Kasumi-1 (cell line): ENCODE results near the gene LTN1.
"Not testable (repeated sequence)": the region's sequence is repeated elsewhere in the genome, so short reads cannot be mapped to it uniquely, and the experiment has no call there.

ENCODE experiments used
- DNase-seq, 2 experiments: peaks; one replicate each; lab custom pipeline; 2025; lab: John Stamatoyannopoulos, UW

Gene LTN1

DNA sequence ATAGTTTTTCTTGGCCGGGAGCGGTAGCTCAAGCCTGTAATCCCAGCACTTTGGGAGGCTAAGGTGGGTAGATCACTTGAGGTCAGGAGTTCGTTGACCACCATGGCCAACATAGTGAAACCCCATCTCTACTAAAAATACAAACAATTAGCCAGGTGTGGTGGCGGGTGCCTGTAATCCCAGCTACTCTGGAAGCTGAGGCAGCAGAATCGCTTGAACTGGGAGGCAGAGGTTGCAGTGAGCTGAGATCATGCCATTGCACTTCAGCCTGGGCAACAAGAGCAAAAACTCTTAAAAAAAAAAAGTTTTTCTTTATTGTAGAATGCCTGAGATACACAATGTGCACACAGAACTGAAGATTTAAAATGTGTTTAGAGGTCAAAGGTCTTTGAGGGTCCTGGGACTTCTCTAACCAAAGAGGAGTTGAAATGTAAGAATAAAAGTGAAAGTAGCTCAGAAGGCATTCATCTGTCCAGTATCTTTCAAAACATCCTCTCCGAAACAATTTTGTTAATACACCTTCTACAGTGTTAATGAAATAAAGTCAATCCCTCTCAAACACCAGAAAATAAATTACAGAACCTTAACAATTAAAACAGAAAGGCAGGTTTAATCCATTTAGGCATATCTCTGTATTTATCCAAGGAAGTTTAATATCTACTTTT, 60.8 kb downstream of the LTN1 start:
- DNase-seq: not testable (repeated sequence)

DNA sequence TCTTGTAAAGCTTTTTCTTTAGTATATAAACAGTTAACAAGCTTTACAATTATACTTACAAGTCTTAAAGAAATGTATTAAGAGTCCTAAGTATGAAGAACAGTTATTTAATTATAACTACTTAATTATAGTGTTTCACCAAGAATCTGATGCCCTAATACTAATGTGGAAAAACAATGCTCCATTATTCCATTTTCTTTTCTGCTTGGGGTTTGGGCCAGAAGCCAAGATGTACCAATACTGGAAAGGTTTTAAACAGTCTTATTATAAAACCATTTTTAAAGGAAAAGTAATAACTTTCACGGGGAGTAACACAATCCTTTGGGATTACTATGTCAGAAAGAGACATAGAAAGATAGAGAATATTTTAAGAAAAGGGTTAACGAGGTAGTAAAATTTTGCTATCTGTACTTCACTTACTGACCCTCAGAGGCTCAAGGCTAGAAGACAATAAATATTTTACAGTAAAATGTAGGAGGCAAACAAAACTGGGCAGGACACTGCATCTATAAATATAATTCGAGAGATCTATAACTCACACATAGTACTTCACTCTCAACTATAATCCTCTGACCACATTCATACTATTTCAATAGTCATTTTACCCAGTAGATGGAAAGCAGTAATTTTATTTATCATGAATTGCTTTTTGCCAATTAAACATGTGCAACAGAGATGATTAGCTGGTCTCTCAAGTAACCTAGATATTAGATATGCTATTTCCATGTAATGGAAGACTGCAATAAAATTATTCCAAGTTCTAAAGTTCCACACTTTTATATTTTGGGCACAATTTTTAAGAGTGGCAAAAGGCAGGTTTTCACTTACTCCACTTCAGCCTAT, 63.9 kb downstream of the LTN1 start:
- no peak for DNase-seq

DNA sequence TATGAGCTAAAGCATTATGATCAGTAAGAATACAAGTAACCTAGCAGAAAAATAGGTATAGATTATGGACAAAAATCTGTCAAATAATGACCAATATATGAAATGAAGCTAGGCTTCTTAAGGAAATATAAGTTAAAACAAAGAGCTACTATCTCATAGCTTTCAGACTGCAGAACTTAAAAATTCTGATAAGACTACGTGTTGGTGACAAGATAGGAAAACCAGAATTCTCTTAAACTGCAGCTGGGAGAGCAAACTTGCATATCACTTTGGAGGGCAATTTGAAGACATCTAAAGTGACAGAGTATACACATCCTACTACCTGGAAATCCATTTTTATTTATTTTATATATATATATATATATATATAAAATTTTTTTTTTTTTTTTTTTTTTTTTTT, 65.5 kb downstream of the LTN1 start:
- DNase-seq: no peak

DNA sequence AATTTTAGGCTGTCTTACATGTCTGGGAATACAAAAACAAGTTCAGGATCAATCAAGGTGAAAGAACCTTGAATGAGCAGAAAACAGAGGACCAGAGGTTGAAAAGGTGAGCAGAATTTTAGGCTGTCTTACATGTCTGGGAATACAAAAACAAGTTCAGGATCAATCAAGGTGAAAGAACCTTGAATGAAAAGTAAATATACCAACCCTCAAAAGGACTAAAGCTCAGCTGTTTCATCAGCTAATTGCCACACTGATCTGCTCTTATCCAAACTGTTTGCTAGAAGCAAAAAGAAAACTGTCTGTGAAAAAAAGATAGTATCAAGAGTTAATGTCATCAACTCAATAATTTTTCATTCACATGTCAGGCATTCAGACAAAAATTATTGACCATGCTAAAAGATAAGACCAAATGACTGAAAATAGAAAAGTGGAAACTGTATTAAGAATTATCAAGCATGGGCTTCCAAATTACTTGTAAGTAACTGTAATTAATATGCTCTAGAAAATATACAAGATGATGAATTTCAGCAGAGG, 69.2 kb downstream of the LTN1 start:
- no peak for DNase-seq

DNA sequence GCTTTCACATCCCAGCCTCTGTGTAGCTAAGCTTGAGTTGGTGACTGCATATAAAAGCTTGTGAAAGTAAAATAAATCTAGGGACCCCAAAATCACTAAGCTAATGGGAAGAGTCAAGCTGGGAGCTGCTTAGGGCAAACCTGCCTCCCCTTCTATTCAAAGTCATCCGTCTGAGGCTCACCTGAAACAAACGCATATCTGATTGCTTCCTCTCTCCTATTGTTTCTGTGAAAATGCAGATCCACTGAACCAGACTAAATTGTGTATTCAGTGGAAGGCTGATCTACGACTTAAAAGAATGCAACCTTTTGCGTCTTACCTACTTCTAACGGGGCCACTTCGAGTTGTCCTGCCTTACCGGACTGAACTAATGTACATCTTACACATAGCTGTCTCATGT, 70.3 kb downstream of the LTN1 start:
- DNase-seq: no peak

DNA sequence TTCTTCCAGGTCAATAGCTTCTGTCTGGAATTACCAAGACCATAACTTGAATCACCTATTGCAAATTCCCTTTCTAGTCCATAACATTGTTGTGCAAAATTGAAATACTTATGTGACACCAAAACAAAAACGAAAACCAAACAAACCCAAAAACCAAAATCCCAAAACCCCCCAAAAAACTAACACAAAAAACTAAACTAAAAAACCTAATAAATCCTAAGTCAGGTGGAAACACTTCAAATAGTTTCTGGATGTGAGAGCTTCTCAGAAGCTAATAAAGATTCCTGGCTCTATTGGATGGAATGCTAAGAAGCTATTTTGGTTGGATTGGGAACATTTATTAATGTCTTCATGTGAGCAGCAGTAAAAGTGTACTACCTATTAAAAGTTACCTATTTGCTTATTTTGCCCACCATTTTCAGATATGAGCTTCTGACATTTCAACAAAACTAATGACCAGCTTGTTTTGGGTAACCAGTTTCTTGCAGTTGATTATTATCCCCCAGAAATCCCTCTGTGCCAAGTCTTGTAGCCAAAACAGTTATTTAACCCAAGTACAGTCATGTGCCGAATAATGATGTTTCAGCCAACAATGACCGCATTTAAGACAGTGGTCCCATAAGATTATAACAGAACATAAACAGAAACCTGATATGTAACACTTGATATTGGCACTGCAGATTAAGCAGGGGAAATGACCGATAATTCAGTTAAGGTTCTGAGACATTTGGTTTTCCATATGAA, 76.4 kb downstream of the LTN1 start:
- no peak for DNase-seq

DNA sequence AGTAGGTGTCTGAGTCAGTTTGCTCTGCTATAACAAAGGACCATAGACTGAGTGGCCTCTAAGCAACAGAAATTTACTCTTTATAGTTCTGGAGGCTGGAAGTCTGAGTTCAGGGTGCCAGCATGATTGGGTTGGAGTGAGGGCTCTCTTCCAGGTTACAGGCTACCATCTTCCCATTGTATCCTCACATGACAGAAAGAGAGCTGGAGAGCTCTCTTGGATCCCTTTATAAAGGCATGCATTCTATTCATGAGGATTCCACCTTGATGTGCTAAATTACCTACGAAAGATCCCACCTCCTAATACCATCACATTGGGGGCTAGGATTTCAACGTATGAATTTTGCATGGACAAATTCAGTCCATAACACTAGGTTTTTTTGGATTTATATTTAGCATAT, 79.6 kb downstream of the LTN1 start:
- DNase-seq: no peak

DNA sequence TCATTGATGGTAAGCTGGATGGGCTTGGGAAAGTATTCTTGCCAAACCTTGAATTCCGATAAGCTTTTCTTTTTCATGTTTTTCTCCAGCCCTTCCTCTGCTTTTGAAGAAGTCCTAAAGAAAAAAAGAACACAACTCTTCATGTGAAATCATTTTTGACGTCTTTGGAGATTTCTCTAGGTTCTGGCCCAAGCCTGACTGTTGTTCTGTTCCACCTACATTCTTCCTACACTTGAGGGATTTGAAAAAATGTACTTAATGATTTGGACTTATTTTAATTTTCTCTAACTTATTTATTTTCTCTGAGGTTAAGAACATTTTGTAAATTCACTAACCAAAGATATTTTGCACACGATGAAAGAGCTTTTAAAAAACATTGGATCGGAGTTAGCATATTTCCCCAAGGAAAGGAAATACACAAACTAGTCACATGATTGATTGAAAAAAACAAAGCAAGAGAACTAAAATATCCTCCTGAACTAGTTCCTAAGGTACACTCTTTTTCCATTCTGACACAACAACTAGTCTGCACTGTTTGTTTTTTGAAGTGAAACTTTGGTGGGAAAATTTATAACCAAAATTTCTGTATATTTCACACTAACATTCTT, 82.3 kb downstream of the LTN1 start:
- DNase-seq: no peak

DNA sequence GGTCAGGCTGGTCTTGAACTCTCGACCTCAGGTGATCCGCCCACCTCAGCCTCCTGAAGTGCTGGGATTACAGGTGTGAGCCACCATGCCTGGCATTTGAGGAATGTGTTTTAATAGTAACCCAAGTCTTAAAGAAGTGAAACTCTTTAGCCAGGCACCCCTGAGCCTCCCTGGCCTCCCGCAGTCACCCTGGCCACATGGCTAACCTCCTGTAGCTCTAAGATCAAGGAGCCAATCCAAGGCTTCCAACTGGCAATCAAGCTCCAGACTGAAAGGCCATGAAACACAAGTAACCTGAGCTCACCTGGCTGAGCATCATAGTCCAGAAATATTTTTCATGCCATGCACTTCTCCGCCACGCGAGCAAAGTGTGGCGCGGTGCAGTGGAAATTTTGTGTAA, 84.3 kb downstream of the LTN1 start:
- no peak for DNase-seq

DNA sequence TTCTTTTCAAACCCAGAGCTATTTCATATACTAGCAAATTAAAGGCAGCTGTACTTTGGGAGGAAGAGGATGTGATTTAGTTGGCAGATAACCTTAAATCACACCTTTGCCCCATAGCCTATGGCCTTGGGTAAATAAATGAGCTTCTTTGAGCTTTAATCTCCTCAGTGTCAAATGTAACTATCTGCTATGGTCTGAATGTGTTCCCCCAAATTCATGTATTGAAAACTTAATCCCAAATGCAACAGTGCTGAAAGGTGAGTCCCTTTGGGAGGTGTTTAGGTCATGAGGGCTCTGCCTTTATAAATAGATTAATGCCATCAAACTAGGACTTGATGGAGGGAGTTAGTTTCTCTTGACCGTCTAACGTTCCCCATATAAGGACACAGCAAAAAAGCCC, 85.8 kb downstream of the LTN1 start:
- DNase-seq: no peak

DNA sequence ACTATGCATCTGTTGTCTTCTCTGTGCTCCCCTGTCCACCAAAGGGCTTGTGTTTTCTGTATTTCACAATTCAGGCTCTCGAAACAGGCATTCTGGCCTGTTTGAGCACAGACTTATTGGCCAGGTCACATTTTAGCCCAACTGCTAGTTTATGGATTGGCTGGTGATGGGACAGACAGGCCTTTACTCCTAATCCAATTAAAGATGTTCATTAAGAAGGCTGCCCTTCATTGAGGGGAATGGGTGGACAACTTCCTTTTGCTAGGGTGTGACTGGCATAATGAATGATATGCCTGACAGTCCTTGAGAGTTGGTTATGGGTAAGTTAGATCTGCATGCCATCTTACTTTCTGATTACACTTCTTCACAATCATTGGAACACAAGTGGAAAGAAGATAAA, 86.4 kb downstream of the LTN1 start:
- DNase-seq: no peak

DNA sequence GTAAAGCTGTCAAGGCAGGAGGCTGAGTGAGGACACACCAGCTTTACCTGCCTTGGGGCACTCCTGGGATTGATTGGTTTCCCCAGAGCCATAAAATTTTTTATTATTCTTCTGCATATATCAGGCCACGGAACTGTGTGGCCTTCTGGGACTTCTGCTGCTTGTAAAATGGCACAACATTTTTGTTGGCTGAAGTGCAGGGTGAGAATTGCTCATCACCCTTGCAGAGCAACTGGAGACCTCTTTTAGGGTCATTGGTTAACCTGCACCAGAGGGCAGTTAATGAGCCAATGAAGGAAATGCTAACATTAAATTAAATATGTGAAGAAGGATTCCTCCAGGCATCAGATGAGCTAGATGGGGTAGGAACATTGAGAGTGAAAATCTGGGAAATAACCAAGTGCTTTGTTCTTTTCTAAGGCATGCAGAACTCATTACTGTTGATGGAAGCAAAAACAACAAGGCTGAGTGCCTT, 87.7 kb downstream of the LTN1 start:
- DNase-seq: no peak

DNA sequence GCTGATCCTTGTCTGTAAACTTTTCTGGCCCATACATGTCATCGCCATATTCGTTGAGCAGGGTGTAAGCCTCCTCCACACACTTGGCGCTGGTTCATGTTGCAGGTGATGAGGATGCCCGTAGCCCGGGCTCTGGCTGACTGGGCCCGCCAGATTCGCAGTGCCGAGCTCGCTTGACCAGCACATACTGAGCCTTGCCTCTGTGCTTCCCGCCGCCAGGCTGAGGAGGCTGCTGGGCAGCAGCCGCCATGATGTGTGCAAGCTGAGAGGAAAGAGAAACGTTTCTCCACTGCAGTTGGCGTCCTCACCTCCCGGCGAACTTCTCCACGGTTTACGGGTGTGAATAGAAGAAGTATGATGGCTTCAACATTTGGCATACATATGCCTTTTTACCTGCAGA, 89.2 kb downstream of the LTN1 start:
- no peak for DNase-seq

DNA sequence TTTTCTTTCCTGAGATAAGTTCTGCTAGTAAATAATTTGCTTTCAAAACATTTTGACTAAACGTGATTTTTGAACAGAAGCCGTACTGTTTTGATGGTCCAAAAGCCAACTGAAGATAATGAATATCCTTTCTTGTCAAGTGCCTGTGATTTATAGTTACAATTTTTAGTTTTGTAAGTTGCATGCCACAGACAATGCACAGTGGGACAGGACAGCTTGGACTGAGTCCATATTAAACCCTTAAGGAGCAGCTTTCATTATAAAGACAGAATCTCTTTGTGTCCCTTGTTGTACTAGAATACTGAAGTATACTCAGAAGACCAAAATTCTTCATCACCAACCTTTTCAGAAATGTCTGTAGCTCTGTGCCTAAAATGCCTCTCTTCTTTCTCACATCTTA, 92.2 kb downstream of the LTN1 start:
- DNase-seq: no peak

DNA sequence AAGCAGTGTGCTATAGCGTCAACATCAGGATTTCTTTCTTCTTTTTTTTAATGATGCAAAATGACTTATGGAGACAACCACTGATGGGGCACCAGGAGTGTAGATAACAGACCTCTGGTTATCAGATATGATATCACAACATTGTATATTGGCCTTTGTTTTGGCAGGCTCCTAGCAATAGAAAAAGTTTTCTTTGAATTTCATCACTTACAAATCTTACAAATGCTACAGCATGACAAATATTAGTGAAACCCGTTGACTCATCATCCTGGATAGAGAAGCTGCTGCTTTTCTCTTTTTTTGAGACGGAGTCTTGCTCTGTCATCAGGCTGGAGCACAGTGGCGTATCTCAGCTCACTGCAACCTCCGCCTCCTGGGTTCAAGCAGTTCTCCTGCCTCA, 92.9 kb downstream of the LTN1 start:
- no peak for DNase-seq

DNA sequence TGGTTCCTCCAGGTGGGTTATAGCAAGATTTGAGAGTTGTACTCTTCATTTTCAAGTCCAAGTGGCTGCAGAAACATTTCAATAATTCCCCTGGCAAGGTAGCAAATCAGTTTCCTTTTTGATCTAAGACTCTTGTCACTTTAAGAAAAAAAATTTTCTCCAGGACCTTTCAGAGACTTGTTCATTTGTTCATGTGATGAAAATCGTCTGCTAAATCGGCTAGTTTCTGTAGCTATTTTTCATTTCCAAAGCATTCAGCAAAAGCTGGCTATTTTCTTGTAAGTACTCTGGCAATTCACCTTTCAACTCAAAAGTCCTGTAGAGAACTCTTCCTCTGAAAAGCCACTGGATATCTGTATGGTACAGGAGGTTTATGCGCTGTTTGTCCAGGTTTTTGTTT, 93.5 kb downstream of the LTN1 start:
- DNase-seq: no peak

DNA sequence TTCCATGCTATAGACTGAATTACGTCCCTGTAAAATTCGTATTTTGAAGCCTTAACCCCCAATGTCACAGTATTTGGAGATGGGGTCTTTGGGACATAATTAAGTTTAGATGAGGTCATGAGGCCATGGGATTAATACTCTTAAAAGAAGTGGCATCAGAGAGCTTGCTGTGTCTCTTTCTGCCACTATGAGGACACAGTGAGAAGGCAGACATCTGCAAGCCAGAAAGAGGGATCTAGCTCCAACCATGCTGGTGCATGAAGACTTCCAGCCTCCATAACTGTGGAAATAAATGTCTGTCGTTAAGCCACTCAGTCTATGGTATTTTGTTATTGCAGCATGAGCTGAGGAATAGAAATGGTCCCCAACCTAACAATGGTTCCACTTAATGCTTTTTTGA, 99.0 kb downstream of the LTN1 start:
- peak in 1 of 2 experiments; percentile 2 for DNase-seq

DNA sequence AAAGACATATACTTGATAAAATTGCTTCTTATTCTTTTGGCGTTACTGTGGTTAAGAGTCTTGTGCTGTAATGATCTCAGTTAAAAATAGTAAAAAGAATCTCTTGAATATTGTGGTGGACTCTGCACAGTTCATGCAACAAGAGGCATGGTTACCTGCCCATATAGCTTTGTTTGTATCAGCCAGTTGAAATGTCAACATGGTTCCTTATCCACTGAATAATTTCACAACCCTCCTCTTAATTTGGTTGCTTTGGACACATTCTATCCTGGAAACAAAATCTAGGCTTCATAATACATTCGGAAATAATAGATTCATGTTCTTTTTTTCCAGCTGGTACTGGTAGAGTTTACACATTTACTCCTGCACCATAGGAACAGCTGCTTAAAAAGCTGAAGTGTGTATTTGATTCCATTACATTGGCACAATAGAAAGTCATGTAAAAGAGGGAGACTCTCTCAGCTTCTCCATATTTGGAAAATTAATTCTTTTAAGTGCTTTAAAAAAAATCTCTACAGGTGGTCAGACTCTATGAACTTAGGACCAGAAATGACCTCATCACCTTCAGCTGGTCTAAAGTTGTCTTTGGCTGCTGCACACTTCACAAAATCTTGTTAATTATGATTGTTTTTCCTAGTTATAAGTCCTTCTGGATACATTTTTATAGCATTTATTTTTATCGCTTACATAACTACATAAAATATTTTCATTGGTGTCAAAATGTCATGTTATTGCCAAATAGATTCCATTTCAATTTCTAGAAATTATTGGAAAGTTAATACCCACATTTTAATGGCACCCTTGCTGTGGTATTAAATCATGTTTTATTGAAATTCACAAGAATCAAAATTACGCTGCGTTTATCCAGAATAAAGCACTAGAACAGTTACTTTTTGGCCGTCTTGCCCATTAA, 100.2 kb downstream of the LTN1 start:
- DNase-seq: no peak

DNA sequence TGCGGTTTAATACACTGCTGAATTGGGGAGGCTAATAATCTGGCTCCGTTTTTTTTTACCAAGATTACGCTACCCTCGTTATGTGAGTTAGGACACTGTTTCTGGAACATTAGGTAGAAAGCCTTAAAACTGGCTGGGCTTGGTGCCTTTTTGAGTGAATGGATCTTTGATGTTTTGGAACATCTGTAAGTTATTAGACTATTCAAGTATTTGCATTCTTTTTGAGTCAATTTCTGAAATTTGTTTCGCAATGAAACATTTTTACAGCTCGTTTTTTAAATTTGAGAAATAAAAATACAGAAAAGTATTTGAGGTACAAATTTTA, 106.9 kb downstream of the LTN1 start:
- no peak for DNase-seq

DNA sequence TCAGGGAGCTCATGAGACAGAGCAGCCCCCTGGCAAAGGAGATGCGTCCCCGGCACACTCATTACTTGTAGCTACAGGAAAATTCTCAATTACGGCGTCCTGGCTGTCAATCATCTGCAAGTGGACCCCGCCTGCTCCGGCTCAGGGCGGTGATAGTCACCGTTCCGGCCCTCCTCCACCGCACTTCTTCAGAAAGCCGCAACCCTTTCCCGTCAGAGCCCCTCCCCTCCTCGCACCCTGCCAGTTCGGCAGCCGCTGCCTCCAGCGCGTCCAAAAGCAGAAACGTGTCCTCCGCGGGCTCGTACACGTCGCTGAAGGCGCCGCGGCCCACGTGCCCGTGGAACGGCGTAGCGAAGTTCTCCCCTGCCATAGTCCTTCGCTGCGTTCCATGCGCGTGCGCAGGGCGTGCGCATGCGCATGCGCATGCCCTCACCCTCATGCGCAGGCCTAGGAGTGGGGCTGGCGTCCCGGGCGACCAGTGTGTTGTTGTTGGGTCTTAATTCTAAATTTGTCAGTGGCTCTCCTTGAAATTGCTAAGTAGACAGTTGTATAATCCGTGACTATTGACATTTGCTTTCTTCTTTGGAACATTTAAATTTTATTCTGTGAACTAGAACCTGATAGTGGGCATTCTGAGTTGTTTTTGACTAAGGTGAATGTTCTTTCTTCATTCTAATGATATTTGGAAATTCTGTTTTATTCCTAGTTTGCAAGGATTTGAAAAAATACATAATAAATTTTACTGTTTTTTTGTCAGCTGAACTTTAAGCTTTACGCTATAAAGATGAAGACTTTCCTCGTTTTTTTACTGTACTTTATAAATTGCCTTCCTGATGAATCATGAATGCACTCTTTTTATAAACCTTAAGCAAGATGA, 107.5 kb downstream of the LTN1 start:
- peak; percentile 94 to 95 for DNase-seq
